ENCODE results near the gene KLHDC9. TPM values are rescaled to one million over a fixed set of nuclear protein-coding genes. Genes with fewer than 3 reads are reported as not detected.

The KLHDC9 gene
- total and polyA plus RNA-seq, 9 donors = 5.5 to 23.3 (median 7.3) TPM

DNA sequence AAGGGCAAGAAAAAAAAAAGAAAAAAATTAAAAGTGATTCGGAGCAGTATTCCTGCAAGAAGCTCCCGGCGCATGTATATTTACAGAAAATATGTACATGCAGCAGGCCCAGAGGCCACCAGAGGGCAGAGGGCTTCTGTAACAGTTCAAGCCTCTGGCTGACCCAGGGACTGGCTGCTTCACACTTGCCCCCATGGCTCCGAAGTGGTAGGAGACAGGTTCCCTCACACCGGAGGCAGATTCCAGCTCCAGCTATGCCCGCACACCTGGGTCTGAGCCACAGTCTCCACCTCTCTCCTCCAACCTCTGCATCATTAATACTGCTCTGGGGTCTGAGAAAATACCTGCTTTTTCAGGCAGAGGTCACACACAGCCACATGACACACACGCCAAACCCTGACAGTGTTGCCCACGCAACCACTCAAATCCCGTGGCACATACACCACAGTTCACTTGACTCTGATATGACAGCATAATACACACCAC is 26.2 kb upstream of the KLHDC9 start:
- 71 to 78% (median 73%) methylated on average over 9 of the region's 9 CpGs for WGBS, 3 donors
- intact Hi-C loops (cut with DNase I) = no loop called here
- TF ChIP-seq POLR2A (IDR thresholded peaks at IDR 0.05) = no peak
- TF ChIP-seq, protein P1, sequence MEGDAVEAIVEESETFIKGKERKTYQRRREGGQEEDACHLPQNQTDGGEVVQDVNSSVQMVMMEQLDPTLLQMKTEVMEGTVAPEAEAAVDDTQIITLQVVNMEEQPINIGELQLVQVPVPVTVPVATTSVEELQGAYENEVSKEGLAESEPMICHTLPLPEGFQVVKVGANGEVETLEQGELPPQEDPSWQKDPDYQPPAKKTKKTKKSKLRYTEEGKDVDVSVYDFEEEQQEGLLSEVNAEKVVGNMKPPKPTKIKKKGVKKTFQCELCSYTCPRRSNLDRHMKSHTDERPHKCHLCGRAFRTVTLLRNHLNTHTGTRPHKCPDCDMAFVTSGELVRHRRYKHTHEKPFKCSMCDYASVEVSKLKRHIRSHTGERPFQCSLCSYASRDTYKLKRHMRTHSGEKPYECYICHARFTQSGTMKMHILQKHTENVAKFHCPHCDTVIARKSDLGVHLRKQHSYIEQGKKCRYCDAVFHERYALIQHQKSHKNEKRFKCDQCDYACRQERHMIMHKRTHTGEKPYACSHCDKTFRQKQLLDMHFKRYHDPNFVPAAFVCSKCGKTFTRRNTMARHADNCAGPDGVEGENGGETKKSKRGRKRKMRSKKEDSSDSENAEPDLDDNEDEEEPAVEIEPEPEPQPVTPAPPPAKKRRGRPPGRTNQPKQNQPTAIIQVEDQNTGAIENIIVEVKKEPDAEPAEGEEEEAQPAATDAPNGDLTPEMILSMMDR (IDR thresholded peaks at IDR 0.05) = no peak
- TF ChIP-seq EP300 (IDR thresholded peaks at IDR 0.05) = no peak

DNA sequence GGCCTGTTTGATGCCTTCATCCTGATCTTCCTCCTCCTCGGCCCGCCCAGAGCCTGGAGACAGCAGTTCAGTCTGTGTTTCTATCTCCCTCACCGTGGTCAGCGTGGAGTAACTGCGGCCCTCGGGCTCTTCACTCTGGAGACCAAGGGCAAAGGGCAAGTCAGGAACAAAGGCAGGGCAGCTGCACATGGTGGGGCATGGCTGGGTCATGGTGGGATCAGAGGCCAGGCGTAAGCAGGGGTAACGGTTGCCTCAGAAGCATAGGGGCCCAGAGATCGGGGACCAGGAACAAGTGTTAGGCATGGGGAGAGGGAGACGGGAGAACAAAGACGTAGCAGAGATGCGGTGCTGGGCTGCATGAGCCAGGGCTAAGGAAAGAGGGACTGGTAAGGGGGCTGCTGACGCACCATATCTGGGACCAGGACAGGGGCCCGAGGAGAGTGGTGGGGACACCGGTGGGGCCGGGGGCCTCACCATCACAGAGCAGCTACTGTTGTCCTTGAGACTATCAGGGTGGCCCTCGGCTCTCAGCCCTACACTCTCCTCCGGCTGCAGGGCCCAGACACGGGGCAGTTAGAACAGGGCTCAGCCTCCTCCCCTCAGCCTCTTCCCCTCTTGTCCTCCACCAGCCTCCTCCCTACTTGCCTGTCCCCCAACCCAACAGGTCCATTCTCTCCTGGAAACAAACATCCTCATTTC is 25.3 kb upstream of the KLHDC9 start:
- H3K27ac ChIP-seq = no peak overlapping the region
- no peaks in the 10 kb centered on the region for H3K36me3 ChIP-seq
- H3K4me3 ChIP-seq = no peak overlapping the region
- intact Hi-C loops (cut with DNase I) = no loop called here
- H3K4me1 ChIP-seq (ENCODE audit: insufficient read depth) = no peaks in the 10 kb centered on the region
- TF ChIP-seq, protein P1 (IDR thresholded peaks at IDR 0.05) = no peak
- TF ChIP-seq EP300 (IDR thresholded peaks at IDR 0.05) (no peak), POLR2A (IDR thresholded peaks at IDR 0.05) (no peak)
- no peak for DNase-seq
- no peaks in the 10 kb centered on the region for H3K9me3 ChIP-seq
- no peaks in the 10 kb centered on the region for H3K27me3 ChIP-seq
- 84 to 85% (median 84%) methylated on average over 19 of the region's 19 CpGs for WGBS, 3 donors

More for the DNA sequence above, 26.2 kb upstream of the KLHDC9 start:
- no peak for DNase-seq
- Histone ChIP-seq H3K36me3 (no peaks in the 10 kb centered on the region), H3K27me3 (no peaks in the 10 kb centered on the region), H3K4me1 (ENCODE audit: insufficient read depth) (no peaks in the 10 kb centered on the region), H3K4me3 (no peak overlapping the region), H3K9me3 (no peaks in the 10 kb centered on the region), H3K27ac (no peak overlapping the region)

DNA sequence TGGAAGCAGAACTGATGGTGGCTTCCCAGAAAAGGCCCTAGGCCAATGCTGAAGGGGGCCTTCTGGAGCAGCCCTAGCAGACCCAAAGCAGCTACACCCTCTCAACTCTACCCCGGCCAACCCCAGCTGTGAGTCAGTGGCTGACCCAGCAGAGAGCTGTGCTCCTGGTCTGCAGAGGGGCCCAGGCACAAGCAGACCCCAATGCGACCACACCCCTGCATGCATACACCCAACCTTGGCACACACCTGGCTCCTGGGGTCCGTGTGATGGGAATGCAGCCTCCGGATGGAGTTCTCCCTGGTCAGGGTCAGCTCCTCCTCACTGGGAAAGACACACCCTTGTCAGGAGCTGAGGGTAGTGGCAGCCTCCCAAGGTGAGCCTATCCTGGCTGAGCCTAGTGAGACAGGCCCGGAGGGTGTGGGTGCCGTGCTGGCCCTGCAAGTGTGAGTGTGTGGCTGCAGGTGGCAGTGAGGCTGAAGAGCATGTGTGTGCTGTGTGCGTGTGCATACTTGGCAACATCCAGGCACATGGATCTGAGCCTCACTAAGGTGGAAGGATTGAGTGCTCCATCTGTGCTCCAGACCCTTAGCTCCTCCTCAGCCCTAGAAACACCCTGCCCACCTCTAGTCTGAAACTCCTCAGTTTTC is 24.6 kb upstream of the KLHDC9 start:
- Histone ChIP-seq H3K4me1 (ENCODE audit: insufficient read depth) (no peaks in the 10 kb centered on the region), H3K4me3 (no peak overlapping the region), H3K36me3 (no peaks in the 10 kb centered on the region), H3K27me3 (no peaks in the 10 kb centered on the region), H3K27ac (no peak overlapping the region), H3K9me3 (no peaks in the 10 kb centered on the region)
- no peak for DNase-seq
- intact Hi-C loops (cut with DNase I) = no loop called here
- WGBS, 3 donors = 65 to 83% (median 69%) methylated on average over 5 to 7 of the region's 7 CpGs
- TF ChIP-seq EP300 (IDR thresholded peaks at IDR 0.05) = no peak
- no peak for TF ChIP-seq POLR2A (IDR thresholded peaks at IDR 0.05)
- TF ChIP-seq, protein P1 (IDR thresholded peaks at IDR 0.05) = no peak

DNA sequence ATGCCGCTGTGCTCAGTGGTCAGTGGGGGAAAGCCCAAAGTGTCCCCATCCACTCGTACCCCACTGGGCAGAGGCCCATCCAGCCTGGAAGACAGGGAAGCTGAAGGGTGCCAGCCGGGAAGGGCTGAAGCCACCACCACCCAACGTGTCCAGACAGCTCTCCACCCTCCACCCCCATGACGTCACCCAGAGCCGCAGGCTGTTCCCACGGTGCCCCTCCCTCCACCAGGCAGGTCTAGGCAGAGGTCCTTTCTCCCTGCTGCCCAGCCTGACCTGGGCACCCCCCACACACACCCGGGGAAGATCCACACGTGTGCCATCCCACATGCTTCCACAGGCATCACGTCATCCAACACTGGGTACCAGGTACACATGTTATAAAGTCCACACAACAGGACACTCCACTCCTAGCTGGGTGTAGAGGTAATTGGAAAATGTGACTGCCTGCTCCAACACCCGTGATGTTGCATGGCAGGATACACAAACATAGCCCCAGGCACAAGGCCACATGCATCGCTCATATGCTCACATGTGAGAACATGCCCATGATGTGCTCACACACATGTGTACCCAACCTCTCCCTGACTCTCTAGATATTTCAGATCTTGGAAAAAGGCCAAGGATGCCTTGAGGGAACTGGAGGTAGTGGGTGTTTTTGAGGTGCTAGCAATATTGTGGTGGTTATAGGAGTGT is 23.3 kb upstream of the KLHDC9 start:
- intact Hi-C loops (cut with DNase I) = no loop called here
- Histone ChIP-seq H3K4me3 (no peak overlapping the region), H3K27ac (no peak overlapping the region), H3K9me3 (no peaks in the 10 kb centered on the region), H3K4me1 (ENCODE audit: insufficient read depth) (no peaks in the 10 kb centered on the region), H3K27me3 (no peaks in the 10 kb centered on the region), H3K36me3 (no peaks in the 10 kb centered on the region)
- TF ChIP-seq, protein P1 (IDR thresholded peaks at IDR 0.05) = no peak
- TF ChIP-seq POLR2A (IDR thresholded peaks at IDR 0.05) (no peak), EP300 (IDR thresholded peaks at IDR 0.05) (no peak)
- DNase-seq = no peak
- 73 to 76% (median 75%) methylated on average over 12 of the region's 12 CpGs for WGBS, 3 donors

Measured in ovary (tissue), 9 donors.